Measurements from ENCODE around the gene EPB41L5.
"Not testable (repeated sequence)": the region's sequence is repeated elsewhere in the genome, so short reads cannot be mapped to it uniquely, and the experiment has no call there.

The EPB41L5 gene

DNA sequence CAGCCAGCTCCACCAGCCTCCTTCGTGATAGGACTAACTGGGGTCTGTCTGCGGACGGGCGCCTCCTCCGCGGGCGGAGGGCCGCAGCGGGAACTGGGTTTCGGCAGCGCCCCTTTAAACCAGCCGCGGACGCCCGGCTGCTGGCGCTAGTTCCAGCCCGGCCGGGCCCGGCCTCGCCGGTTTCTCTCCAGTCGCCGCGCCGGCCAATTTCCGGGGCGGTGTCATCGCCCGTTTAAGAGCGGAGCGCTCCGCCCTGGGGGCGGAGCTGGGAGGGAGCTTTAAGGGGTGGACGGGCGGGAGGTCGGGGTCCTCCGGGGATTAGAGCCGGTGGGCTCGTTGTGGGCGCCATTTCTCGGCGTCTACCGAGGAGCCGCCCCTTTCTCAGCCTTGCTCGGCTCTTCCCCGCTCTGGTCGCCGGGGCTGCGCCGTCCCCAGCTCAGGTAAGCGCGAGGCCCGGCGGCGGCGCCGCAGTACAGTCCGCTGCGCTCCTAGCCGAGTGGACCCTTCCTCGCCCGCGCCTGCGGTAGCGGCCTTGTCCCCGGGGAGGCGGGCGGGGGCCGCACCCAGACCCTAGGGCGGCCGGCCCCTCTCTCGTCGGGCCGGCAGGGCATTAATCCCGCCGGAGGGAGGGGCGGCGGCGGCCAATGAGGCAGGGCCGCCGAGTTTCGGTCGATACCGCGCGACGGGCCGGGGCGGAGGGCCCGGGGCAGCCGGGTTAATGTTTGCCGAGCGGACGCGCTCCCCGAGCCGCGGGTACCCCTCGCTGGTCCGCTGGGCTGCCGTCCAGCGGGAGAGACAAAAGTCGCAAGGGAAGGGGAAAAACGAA lies at the start of gene EPB41L5:
EPB41L5 (plus strand) TSS at position 307 of the 826 bp plus-strand sequence. CDS start 6,008 bp downstream, outside the sequence.
- DNase-seq = peak; percentile 91 to 94

- DNase-seq = no peak
Observed at GRCh38 chr2:119981896-119982295, 31.0 kb upstream of the EPB41L5 start.

DNA sequence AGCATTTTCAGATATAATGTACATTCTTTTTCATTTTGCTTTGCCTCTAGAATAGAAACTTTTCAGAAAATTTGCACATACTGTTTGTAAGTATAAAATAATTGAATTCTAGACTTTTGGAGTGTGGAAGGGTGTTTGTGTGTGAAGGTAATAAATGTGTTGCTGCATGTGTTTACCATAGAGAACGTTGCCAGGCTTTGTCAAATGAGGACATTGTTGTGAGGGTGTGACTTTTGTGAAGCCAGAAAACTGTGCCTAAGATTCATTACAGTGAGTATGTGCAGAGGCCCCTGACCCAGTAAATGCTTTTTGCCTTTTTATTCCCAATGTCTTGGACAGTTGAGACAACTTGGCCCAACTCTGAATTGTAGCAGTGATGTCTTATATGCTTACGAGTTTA lies 30.4 kb upstream of the EPB41L5 start:
- no peak for DNase-seq

GRCh38 chr2:119983108-119983507 lies 29.8 kb upstream of the EPB41L5 start:
- DNase-seq = no peak

DNA sequence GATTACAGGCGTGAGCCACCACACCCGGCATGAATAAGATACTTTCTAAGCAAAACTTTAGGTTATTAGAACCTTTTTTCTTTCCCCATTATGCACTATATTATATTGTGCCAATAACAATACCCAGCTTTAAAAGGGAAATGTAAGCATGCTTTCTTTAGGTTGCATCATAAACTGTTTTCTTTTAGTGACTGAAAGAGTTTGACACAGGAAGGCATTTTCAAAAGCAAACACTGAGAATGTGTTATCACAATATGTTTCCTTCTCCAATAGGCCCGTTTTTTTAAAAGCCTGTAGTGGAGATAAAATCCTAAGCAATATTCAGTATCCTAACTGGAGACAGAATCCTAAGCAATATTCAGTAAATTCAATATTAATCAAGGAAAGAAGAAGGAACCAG lies 16.7 kb upstream of the EPB41L5 start:
- no peak for DNase-seq

GRCh38 chr2:119996896-119997891 lies 15.7 kb upstream of the EPB41L5 start:
- not testable (repeated sequence) for DNase-seq

DNA sequence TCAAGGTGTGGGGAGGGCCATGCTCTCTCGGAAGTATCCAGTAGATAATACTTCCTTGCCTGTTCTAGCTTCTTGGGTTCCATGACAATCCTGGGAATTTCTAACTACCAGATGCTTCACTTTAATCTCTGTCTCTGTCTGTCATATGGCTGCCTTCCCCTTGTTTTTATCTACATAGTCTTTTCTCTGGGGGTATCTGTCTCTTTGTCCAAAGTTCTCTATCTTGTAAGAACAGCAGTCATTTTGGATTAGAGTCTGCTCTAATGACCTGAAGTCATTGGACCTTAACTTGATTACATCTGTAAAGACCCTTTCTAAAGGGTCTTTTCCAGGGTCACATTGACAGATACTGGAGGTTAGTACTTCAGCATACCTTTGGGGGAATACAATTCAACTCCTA lies 11.4 kb upstream of the EPB41L5 start:
- no peak for DNase-seq

DNA sequence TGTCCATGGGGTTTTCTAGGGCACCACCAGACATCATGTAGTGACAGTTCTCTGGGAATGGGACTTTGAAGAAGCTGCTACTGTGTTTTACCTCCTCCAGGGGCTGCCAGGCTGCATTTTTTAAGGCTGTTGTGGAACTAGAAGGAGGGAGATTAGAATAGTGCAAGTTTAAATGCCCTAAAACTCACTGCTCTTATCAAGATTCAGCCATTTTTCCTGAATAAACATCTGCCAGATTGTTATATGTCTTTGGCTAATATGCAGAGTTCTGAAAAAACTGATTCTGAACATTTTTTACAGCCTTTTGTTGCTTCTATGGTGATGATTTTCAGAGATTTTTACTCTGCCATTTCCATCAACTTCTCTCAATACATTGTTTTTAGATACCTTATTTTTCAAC lies 8.6 kb upstream of the EPB41L5 start:
- DNase-seq = no peak

DNA sequence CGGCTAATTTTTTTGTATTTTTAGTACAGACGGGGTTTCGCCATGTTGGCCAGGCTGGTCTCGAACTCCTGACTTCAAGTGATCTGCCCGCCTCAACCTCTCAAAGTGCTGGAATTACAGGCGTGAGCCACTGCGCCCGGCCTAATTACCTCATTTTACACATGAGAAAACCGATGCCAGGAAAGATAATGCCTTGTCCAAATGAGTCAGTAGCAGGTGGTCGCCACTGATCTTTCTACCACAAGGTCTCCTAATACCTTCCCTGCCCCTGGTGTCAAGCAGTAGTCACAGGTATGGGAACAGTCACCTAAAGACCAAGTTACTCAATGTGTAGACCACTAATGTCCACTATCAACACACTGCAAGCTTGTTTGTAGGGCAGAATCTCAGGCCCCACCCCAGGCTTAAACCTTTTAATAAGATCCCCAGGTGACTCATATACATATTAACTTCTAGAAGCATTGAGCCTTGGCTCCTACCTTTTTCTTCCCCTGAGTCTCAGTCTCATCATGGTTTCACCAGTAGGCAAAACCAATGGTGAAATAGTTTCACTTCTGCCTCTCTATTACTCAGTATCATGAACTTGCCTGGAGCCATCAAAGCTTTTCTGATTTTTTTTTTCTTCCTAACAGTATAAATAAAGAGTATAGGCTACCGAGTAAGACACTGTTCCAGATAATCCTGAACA lies 6.9 kb upstream of the EPB41L5 start:
- DNase-seq = no peak

GRCh38 chr2:120007851-120008250 lies 5.0 kb upstream of the EPB41L5 start:
- DNase-seq = no peak

GRCh38 chr2:120012363-120012762 lies 514 bp upstream of the EPB41L5 start:
- no peak for DNase-seq

- peak in 1 of 2 experiments; percentile 29 for DNase-seq
Observed at GRCh38 chr2:120013597-120014223, 833 bp downstream of the EPB41L5 start.

GRCh38 chr2:120014226-120014980 lies 1.5 kb downstream of the EPB41L5 start:
- DNase-seq = no peak

DNA sequence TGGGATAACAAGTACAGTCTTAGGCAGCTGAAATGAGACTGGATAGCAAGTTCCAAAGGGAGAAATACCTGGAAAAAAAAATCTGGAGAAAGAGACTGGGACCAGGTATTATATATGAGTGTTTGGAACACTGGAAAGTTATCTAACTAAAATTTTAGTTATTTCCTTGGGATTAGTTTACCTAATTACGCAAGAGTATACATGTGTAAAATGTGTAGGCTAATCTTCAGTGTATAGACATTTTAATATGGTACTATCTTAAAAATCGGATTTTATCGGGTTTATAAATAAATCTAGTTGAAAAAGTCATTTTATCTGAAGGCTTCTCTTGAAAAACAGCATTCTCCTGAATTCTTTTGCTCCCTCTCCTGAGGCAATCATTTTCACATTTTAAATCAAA lies 3.9 kb downstream of the EPB41L5 start:
- no peak for DNase-seq

- DNase-seq = no peak
Observed at GRCh38 chr2:120017201-120017600, 4.3 kb downstream of the EPB41L5 start.

GRCh38 chr2:120018549-120018948 lies 5.7 kb downstream of the EPB41L5 start:
- DNase-seq = no peak

DNA sequence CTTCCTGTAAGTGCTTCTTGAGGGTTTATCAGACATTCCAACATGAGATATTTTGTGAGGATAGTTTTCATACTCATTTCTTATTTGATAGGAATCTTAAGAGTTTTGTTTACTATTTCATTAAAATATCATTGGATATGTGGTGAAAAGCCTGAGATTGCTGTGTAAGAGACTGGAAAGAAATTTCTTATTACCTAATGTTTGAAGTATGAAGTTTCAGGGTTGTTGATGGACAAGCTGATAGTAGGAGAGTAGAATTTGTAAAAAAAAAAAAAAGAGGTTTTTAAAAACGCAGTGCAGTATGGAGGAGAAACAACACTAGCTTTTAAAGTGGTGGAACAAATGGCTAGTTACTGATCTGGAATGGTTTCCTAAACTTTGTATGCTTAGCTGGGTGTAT lies 7.7 kb downstream of the EPB41L5 start:
- DNase-seq = no peak

DNA sequence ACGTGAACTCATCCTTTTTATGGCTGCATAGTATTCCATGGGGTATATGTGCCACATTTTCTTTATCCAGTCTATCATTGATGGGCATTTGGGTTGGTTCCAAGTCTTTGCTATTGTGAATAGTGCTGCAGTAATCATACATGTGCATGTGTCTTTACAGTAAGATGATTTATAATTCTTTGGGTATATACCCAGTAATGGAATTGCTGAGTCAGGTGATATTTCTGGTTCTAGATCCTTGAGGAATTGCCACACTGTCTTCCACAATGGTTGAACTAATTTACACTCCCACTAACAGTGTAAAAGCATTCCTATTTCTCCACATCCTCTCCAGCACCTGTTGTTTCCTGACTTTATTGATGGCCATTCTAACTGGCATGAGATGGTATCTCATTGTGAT lies 9.6 kb downstream of the EPB41L5 start:
- DNase-seq = not testable (repeated sequence)

DNA sequence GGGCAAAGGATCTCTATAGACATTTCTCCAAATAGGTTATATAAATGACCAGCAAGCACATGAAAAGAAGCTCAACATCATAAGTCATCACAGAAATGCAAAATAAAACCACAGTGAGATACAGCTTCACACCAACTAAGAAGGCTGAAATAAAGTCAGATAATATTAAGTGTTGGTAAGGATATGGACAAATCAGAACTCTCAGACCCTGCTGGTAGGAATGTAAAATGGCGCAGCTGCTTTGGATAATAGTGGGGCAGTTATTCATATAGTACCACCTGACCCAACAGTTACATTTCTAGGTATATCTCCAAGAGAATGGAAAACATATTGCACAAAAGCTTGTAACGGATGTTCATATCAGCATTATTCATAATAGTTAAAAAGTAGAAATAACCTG lies 14.0 kb downstream of the EPB41L5 start:
- no peak for DNase-seq

DNA sequence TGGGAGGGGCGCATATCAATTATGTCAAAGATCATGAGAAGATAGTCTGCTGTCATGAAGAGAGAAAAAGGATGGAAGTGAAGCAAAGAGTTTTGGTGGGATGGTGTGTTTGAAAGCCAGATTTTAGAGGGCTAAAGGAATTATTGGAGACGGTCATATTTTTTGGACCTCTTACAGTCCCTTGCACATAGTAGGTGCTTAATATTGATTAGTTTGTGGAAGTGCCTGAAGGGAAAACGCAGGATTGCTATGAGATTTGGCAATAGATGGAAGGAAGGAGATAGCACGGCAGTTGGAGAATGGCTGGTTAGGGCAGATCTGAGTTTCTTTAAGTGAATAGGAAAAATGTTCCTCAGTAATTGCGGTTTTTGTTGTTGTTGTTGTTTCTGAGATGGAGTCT lies 15.9 kb downstream of the EPB41L5 start:
- DNase-seq = no peak

Measured in NCI-H1930 (cell line).